Measurements from ENCODE around the gene GLIS1. TPM values are rescaled to one million over a fixed set of nuclear protein-coding genes. Genes with fewer than 3 reads are reported as not detected.

GLIS1 gene
- total and polyA plus RNA-seq, 12 donors = 0.06 to 0.10 (median 0.09) TPM; not detected in 7

GRCh38 chr1:53559854-53560580, 178.9 kb downstream of the GLIS1 start:
- intact Hi-C loops (cut with DNase I) = no loop called here
- H3K4me1 ChIP-seq = no peaks in the 10 kb centered on the region
- ATAC-seq (no peak), DNase-seq (no peak)
- no peak for TF ChIP-seq CTCF (IDR thresholded peaks at IDR 0.05)
- no peaks in the 10 kb centered on the region for H3K36me3 ChIP-seq
- 81% methylated on average over 12 of the region's 12 CpGs for WGBS, 2 donors
- H3K27ac ChIP-seq = no peak overlapping the region
- no peak overlapping the region for H3K4me3 ChIP-seq
- H3K9me3 ChIP-seq = no peaks in the 10 kb centered on the region
- peaks cover 0 to 33% (median 15%) of the 10 kb centered on the region in 7 donors for H3K27me3 ChIP-seq

- peaks cover 0 to 36% (median 15%) of the 10 kb centered on the region in 7 donors for H3K27me3 ChIP-seq
- ATAC-seq (peak in 2 of 8 donors; percentile 17 to 27), DNase-seq (no peak)
- H3K9me3 ChIP-seq = no peaks in the 10 kb centered on the region
- no peak overlapping the region for H3K4me3 ChIP-seq
- no peaks in the 10 kb centered on the region for H3K36me3 ChIP-seq
- no peak overlapping the region for H3K27ac ChIP-seq
- WGBS, 2 donors = 62 to 67% methylated on average over 13 of the region's 13 CpGs
- no peaks in the 10 kb centered on the region for H3K4me1 ChIP-seq
- no peak for TF ChIP-seq CTCF (IDR thresholded peaks at IDR 0.05)
- intact Hi-C loops (cut with DNase I) = no loop called here
Measured at GRCh38 chr1:53559391-53559815, 179.6 kb downstream of the GLIS1 start.

GRCh38 chr1:53558739-53559315, 180.1 kb downstream of the GLIS1 start:
- H3K9me3 ChIP-seq = no peaks in the 10 kb centered on the region
- no peak for TF ChIP-seq CTCF (IDR thresholded peaks at IDR 0.05)
- WGBS, 2 donors = 91 to 94% methylated on average over 5 of the region's 5 CpGs
- no peak overlapping the region for H3K4me3 ChIP-seq
- no peaks in the 10 kb centered on the region for H3K36me3 ChIP-seq
- H3K27ac ChIP-seq = no peak overlapping the region
- ATAC-seq = no peak
- peaks cover 0 to 35% (median 15%) of the 10 kb centered on the region in 7 donors for H3K27me3 ChIP-seq
- no peaks in the 10 kb centered on the region for H3K4me1 ChIP-seq
- DNase-seq = no peak
- intact Hi-C loops (cut with DNase I) = no loop called here

GRCh38 chr1:53557830-53558738, 180.9 kb downstream of the GLIS1 start:
- no peak for DNase-seq
- 83% methylated on average over 12 of the region's 12 CpGs for WGBS, 2 donors

More at GRCh38 chr1:53557830-53558738, 180.9 kb downstream of the GLIS1 start:
- no peak for ATAC-seq
- Histone ChIP-seq H3K9me3 (no peaks in the 10 kb centered on the region), H3K4me3 (no peak overlapping the region), H3K27me3 (peaks cover 0 to 30% (median 15%) of the 10 kb centered on the region in 7 donors), H3K4me1 (no peaks in the 10 kb centered on the region), H3K27ac (no peak overlapping the region), H3K36me3 (no peaks in the 10 kb centered on the region)
- no peak for TF ChIP-seq CTCF (IDR thresholded peaks at IDR 0.05)
- intact Hi-C loops (cut with DNase I) = no loop called here
